SK-N-SH treated with all-trans-retinoic acid at 6 μM for 48 hours (cell line): ENCODE measurements around the gene HOXD3.

ENCODE experiments used
- ATAC-seq: fragments of 200-7000 bp; cut with Tn5 transposase; 3 replicates; pipeline ENCODE4 v1.9.1; 2020; ENCODE audit warnings: mild to moderate bottlenecking, moderate library complexity
- BACH2 ChIP-seq: fragments of 250-450 bp; sonication (Bioruptor Pico); IDR thresholded peaks from 2 replicates; pipeline ENCODE4 v1.9.0; 2021; ENCODE audit warnings: mild to moderate bottlenecking, borderline replicate concordance
- CSDC2 ChIP-seq: fragments of 250-450 bp; sonication (Bioruptor Pico); IDR thresholded peaks from 2 replicates; pipeline ENCODE4 v1.5.0; 2020; ENCODE audit warnings: mild to moderate bottlenecking, moderate library complexity
- GLIS3 ChIP-seq: fragments of 250-450 bp; sonication (Bioruptor Pico); IDR thresholded peaks from 2 replicates; pipeline ENCODE4 v1.5.0; 2020; ENCODE audit warnings: mild to moderate bottlenecking, moderate library complexity
- PPARA ChIP-seq: fragments of 250-450 bp; sonication (Bioruptor Pico); IDR thresholded peaks from 2 replicates; pipeline ENCODE4 v1.5.0; 2020; ENCODE audit warnings: mild to moderate bottlenecking, borderline replicate concordance
- RARB ChIP-seq: fragments of 250-450 bp; sonication (Bioruptor Pico); IDR thresholded peaks from 2 replicates; pipeline ENCODE4 v1.8.0; 2021; ENCODE audit warnings: mild to moderate bottlenecking, moderate library complexity
- TCF4 ChIP-seq: fragments of 250-450 bp; sonication (Bioruptor Pico); IDR thresholded peaks from 2 replicates; pipeline ENCODE4 v1.8.0; 2021; ENCODE audit warnings: mild to moderate bottlenecking, moderate library complexity, borderline replicate concordance
- ZC3H10 ChIP-seq: fragments of 250-450 bp; sonication (Bioruptor Pico); IDR thresholded peaks from 2 replicates; pipeline ENCODE4 v1.5.1; 2021; ENCODE audit warnings: mild to moderate bottlenecking, moderate library complexity
- ZFP30 ChIP-seq: fragments of 450-650 bp; formaldehyde crosslinking; IDR thresholded peaks from 2 replicates; pipeline ENCODE4 v1.5.0; 2022; ENCODE audit warnings: mild to moderate bottlenecking, moderate library complexity
- ZNF565 ChIP-seq: fragments of 450-650 bp; formaldehyde crosslinking; conservative IDR thresholded peaks from 2 replicates; pipeline ENCODE4 v1.5.0; 2020; ENCODE audit warnings: low read depth, mild to moderate bottlenecking, moderate library complexity
- ZNF70 ChIP-seq: fragments of 450-650 bp; formaldehyde crosslinking; IDR thresholded peaks from 2 replicates; pipeline ENCODE4 v1.5.0; 2020; ENCODE audit warnings: mild to moderate bottlenecking, moderate library complexity
- ZNF8 ChIP-seq: fragments of 450-650 bp; formaldehyde crosslinking; IDR thresholded peaks from 2 replicates; pipeline ENCODE4 v1.5.0; 2020; ENCODE audit warnings: mild to moderate bottlenecking, moderate library complexity
- TF ChIP-seq, protein P1 (sequence below): fragments of 250-450 bp; sonication (Bioruptor Pico); IDR thresholded peaks from 2 replicates; pipeline ENCODE4 v1.5.1; 2021; ENCODE audit warnings: mild to moderate bottlenecking, moderate library complexity
- TF ChIP-seq, protein P2 (sequence below): fragments of 250-450 bp; sonication (Bioruptor Pico); IDR thresholded peaks from 2 replicates; pipeline ENCODE4 v1.5.0; 2020; ENCODE audit warnings: mild to moderate bottlenecking, moderate library complexity
- TF ChIP-seq, protein P3 (sequence below): fragments of 250-450 bp; sonication (Bioruptor Pico); IDR thresholded peaks from 2 replicates; pipeline ENCODE4 v1.8.0; 2020; ENCODE audit warnings: mild to moderate bottlenecking, moderate library complexity, borderline replicate concordance

Gene HOXD3

DNA sequence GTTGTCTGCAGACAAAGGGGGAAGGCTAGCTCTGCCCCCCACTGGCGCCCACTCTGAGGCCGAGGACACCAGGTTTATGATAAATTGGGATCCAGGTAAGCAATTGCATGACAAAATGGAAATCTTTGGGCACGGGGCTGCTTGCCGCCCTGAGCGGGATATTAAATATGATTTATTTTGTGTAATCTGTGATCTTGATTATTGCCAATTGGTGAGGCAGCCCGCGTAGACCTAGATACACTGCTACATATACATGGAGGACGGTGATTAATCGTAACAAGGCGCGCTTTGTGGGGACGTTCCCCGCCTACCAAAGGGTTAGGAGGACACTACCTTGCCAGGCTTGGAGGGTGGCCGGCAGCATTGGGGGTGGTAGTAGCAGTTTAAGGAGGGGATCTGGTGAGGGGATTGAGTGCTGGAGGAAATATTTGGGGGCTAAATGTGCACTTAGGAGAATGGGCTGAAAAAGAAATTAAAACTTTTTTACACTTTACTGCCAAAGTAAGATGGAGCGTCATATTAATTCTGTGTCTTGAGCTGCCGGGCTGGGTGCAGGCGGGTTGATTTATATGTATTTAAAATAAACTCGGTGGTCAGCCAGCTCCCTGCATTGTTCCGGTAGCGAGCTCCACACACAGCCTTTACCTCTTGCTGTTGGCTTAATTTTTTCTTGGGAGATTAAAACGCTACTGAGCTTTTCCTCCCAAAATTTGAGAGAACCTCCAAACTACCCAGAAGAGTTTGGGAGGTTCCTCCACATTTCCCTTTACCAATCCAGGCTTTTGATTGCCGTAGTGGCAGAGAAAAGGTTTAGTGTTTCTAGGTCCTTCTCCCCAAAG lies 4.1 kb downstream of the HOXD3 start:
- no peak for ATAC-seq

DNA sequence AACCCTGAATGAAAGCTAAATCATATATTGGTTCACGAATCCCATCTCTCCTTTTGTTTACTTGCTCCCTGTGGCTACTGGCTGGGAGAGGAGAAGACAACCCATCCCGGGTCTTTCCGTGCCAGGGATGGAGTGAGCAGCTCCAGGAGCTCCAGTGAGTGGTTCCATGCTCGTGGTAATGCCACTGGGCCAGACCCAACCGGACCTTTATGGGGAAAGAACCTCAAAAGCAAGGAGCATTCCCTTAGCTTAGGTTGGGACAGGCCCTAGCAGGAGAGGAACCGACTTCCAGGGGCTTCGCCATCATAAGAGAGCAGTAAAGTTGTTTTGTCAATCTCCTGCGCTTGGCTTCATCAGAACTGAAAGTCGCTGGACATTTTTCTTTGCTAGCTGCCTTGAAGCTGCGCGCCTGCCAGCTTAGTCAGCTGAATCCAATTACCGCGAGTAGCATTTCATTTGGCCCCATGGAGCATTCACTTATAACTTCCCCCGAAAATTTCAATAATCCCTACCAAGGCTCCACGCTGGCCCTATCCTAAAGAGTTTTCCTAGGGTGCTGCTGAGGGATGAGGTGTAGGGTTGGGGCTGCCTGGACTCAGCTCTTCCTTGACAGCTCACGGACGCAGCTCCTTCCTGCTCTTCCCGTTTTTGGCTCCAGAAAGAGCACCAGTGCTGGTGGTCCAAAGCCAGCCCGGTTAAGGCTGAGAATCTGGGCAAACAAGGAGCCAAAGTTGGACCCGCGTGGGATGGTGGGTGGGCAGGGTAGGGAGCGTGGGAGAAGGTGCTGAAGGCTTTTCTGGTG lies 4.9 kb downstream of the HOXD3 start:
- TF ChIP-seq, protein P1, sequence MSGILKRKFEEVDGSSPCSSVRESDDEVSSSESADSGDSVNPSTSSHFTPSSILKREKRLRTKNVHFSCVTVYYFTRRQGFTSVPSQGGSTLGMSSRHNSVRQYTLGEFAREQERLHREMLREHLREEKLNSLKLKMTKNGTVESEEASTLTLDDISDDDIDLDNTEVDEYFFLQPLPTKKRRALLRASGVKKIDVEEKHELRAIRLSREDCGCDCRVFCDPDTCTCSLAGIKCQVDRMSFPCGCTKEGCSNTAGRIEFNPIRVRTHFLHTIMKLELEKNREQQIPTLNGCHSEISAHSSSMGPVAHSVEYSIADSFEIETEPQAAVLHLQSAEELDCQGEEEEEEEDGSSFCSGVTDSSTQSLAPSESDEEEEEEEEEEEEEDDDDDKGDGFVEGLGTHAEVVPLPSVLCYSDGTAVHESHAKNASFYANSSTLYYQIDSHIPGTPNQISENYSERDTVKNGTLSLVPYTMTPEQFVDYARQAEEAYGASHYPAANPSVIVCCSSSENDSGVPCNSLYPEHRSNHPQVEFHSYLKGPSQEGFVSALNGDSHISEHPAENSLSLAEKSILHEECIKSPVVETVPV = no peak
- TF ChIP-seq PPARA (CRISPR knock-in tag) (no peak), TCF4 (CRISPR knock-in tag) (no peak), ZC3H10 (CRISPR knock-in tag) (no peak), ZNF8 (CRISPR knock-in tag) (no peak), ZNF565 (CRISPR knock-in tag) (no peak), CSDC2 (CRISPR knock-in tag) (no peak), RARB (CRISPR knock-in tag) (no peak), BACH2 (CRISPR knock-in tag) (no peak)
- TF ChIP-seq, protein P2, sequence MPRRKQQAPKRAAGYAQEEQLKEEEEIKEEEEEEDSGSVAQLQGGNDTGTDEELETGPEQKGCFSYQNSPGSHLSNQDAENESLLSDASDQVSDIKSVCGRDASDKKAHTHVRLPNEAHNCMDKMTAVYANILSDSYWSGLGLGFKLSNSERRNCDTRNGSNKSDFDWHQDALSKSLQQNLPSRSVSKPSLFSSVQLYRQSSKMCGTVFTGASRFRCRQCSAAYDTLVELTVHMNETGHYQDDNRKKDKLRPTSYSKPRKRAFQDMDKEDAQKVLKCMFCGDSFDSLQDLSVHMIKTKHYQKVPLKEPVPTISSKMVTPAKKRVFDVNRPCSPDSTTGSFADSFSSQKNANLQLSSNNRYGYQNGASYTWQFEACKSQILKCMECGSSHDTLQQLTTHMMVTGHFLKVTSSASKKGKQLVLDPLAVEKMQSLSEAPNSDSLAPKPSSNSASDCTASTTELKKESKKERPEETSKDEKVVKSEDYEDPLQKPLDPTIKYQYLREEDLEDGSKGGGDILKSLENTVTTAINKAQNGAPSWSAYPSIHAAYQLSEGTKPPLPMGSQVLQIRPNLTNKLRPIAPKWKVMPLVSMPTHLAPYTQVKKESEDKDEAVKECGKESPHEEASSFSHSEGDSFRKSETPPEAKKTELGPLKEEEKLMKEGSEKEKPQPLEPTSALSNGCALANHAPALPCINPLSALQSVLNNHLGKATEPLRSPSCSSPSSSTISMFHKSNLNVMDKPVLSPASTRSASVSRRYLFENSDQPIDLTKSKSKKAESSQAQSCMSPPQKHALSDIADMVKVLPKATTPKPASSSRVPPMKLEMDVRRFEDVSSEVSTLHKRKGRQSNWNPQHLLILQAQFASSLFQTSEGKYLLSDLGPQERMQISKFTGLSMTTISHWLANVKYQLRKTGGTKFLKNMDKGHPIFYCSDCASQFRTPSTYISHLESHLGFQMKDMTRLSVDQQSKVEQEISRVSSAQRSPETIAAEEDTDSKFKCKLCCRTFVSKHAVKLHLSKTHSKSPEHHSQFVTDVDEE (CRISPR knock-in tag) = no peak
- no peak for ATAC-seq

More for the DNA sequence above, 4.1 kb downstream of the HOXD3 start:
- TF ChIP-seq ZC3H10 (CRISPR knock-in tag) (no peak), CSDC2 (CRISPR knock-in tag) (no peak), ZFP30 (CRISPR knock-in tag) (no peak), PPARA (CRISPR knock-in tag) (no peak), RARB (CRISPR knock-in tag) (no peak), GLIS3 (CRISPR knock-in tag) (no peak)
- TF ChIP-seq, protein P2 (CRISPR knock-in tag) = no peak
- TF ChIP-seq, protein P1 = no peak
- TF ChIP-seq, protein P3, sequence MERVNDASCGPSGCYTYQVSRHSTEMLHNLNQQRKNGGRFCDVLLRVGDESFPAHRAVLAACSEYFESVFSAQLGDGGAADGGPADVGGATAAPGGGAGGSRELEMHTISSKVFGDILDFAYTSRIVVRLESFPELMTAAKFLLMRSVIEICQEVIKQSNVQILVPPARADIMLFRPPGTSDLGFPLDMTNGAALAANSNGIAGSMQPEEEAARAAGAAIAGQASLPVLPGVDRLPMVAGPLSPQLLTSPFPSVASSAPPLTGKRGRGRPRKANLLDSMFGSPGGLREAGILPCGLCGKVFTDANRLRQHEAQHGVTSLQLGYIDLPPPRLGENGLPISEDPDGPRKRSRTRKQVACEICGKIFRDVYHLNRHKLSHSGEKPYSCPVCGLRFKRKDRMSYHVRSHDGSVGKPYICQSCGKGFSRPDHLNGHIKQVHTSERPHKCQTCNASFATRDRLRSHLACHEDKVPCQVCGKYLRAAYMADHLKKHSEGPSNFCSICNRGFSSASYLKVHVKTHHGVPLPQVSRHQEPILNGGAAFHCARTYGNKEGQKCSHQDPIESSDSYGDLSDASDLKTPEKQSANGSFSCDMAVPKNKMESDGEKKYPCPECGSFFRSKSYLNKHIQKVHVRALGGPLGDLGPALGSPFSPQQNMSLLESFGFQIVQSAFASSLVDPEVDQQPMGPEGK (CRISPR knock-in tag) = no peak

DNA sequence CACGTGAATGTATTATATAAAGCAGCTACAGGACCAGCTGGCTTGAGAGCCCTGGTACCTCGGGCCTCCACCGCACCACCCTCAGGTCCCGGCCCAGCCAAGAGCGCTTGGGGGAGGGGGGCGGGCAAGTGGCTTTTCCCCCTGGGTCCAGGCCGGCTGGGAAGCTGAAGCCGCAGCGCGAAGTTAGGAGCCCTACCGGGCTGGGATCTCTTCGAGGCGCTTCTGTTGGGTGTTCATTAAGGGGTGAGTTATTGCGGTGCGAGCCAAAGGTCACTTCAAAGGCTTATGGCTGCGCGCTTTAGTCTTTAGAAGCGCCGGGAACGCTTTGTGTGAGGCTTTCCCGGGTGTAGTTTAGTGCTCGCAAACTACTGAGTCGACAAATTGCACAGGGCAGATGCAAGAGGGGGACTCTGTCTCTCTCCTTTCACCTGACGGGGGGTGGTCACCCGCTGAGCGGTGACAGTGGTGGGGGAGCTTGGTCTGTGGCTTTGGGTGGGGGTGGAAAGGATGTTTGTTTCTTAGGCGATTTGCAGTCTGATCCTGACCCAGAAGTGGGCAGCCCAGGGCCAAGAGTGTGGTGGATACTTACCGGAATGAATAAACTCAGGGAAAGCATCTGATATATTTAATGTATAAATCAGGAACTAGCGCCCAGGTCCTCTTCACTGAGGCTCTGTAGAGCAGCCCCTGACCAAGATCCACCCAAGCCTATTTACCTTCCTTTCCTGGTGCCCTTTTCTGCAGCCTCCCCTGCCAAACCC lies 6.0 kb downstream of the HOXD3 start:
- TF ChIP-seq ZNF70 (CRISPR knock-in tag) (no peak), ZNF8 (CRISPR knock-in tag) (no peak), GLIS3 (CRISPR knock-in tag) (no peak)
- ATAC-seq = no peak
